ENCODE data around the gene MANSC4. TPM values are rescaled to one million over a fixed set of nuclear protein-coding genes. Genes with fewer than 3 reads are reported as not detected.
"Not testable (repeated sequence)": the region's sequence is repeated elsewhere in the genome, so short reads cannot be mapped to it uniquely, and the experiment has no call there.

The MANSC4 gene
- polyA plus RNA-seq, 12 donors: 0.17 to 0.39 (median 0.20) TPM; not detected in 7

DNA sequence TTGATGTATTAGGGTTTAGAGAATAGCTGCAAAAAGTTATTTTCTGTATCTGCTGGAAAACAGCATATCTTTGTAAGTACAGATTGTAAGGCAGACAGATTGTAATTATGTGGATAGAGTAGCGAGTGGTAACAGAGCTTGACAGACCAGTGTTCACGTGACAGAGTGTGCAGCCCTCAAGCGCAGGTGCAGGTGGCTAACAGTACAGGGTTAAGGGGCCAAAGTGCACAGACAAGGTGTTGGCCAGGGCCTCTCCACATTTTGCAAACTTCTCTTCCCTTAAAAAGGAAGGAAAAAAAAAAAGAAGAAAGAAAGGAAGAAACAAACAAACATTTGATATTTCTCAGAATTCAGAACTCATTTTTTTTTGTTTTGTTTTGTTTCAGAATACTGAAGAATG lies 25.2 kb downstream of the MANSC4 start:
- DNase-seq: no peak

DNA sequence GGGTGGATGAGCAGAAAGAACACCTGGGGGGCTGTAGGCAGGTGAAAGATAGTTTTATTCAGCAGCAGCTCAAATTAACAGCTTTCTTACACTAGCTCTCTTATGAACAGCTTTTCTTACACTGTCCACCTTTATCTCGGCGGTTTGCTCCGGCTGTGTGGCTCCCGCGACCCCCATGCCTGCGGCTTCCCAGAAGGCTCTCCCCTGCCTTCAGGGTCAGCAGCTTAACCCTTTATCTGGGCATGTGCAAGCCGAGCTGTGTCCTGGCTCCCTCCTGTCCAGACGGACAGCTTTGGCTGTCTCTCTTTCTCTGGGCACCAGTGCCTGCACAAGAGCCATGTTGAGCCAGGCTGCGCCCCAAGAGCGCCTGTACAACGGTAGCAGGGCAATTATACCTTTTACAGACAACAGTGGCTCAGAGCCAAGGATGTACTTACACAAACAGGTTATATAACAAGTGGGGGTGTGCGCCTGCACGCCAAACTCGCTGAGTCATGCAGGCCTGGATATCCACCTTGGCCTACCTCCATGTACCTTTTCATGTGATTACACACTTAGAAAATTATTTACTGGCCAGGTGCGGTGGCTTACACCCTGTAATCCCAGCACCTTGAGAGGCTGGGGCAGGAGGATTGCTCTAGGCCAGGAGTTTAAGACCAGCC lies 28.5 kb downstream of the MANSC4 start:
- DNase-seq: no peak

DNA sequence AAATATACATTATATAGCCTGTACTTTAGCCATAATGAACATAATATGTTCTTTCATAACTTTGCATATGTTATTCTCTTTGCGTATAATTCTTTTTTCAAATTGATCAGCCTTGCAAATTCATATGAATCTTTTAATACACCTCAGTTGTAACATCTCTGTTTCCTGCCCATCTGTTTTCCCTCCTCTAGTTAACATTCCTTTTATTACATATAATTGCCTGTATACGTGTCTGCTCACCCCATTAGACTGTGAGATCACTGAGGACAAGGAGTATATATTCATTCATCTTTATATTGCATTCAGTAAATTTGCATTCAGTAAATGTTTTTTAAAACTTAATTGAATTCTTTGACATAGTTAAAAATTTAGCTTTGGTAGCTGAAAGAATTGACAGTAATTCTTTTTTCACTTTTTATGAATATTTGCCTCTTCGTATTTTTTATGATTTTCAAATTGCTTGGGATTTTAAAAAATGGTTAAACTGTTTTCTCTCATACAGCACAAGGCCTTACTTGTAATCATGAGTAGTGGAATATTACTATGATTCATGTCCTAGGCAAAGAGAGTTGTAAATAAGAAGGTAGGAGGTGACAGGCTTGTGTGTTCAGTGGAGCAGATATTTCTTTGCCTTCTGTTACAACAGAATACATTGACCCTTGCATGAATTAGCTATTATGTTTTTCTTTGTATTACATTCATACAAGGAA lies 32.8 kb downstream of the MANSC4 start:
- DNase-seq: no peak

DNA sequence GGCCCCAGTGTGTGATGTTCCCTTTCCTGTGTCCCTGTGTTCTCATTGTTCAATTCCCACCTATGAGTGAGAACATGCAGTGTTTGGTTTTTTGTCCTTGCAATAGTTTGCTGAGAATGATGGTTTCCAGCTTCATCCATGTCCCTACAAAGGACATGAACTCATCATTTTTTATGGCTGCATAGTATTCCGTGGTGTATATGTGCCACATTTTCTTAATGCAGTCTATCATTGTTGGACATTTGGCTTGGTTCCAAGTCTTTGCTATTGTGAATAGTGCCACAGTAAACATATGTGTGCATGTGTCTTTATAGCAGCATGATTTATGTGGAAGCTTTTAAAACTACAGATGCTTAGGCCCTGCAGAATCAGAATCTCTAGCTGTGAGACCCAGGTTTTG lies 34.3 kb downstream of the MANSC4 start:
- DNase-seq: not testable (repeated sequence)

DNA sequence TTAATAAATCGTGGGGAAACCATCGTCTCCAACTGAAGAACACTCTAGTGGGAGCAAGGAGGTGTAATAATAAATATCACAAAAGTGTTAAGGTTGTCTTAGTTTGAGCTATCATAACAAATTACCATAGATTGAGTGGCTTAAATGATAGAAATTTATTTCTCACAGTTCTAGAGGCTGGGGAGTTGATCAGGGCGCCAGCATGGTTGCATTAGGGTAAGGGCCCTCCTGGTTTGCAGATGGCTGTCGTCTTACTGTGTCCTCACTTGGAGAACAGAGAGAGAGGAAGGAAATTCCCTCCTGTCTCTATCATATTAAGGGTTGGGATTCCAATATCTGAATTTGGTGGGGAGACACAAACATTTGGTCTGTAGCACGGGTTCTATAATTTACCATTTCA lies 36.4 kb downstream of the MANSC4 start:
- DNase-seq: no peak

DNA sequence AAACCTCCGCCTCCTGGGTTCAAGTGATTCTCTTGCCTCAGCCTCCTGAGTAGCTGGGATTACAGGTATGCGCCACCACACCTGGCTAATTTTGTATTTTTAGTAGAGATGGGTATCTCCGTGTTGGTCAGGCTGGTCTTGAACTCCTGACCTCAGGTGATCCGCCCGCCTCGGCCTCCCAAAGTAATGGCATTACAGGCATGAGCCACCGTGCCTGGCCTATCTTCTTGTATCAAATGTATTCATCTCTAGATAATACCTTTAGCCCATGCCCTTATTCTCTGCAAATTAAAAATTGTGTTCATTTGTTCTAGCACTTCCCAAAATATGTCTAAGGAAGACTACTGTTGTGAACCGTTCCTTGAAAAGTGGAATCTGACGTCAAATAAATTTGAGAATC lies 45.7 kb downstream of the MANSC4 start:
- DNase-seq: not testable (repeated sequence)

DNA sequence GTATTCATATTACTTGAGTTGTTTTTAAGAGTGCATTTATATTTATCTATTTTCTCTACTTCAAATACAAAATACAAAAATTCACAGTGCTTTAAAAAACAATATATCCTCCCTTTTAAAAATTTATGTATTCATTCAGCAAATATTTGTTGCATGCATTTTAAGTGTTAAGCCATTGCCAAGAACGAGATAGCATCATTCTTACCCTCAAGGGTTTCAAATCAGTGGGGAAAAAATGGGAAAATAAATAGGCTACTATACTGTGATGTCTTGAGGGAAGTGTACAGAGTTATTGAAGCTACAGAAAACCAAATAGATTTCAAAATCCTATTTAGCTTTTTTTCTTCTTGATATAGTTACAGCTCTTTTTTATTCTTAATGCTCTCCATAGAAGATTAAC lies 46.2 kb downstream of the MANSC4 start:
- no peak for DNase-seq

DNA sequence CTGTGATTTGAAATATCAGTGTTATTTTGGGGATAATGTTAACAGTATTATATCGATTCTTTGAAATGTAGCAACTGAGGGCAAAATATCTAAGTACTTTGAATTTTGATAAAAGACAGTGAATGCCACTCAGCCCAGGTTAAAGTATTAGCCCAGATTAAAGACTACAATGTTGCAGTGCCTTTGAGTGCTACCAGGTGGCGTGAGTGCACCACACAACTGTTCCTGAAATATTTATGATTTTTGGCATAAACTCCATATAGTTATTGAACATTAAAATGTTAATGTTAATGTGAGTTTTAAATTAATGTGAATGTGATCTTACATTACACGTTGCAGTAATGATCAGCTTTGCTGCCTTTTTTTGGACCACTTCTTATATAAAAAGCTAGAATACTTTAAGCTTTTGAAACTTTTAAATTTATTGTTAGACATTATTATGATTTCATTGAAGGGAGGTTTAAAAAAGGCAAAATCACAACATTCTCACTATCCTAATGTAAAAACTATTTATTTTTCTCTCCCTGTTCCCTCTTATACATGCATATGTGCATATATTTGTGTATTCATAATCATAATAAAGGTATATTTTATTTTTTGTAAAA lies 46.9 kb downstream of the MANSC4 start:
- DNase-seq: peak; percentile 31

DNA sequence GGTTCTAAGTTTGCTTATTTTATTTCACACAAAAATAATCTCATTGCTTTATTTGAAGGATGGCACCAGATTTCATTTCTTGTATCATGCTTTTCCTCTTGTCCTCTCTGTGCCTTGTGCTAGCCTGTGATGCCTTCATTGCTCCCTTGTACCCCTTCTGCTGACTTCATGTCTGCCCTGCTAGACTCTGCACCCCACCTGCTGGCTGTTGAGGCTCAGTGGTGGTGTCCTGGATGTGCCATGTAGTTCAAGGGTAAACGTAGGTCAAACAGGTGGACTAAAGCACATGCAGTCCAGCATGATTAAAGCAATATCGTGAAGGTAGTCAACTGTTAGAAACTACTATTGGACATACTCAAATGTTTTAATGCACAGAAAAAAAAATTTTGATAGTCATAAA lies 47.8 kb downstream of the MANSC4 start:
- no peak for DNase-seq

DNA sequence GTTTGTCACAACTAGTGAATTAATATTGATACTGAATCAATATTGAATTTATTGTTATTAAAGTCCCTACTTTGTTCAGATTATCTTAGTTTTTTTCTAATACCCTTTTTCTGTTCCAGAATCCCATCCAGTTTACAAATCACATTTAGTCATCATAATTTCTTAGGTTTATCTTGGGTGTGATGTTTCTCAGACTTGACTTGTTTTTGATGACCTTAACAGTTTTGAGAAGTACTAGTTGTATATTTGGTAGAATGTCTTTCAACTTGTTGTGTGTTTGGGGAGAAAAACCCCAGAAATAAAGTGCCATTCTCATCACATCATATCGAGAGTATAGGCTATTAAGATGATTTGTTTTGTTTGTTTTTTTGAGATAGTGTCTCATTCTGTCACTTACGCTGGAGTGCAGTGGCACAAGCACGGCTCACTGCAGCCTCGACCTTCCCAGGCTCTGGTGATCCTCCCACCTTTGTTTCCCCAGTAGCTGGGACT lies 49.9 kb downstream of the MANSC4 start:
- DNase-seq: no peak

DNA sequence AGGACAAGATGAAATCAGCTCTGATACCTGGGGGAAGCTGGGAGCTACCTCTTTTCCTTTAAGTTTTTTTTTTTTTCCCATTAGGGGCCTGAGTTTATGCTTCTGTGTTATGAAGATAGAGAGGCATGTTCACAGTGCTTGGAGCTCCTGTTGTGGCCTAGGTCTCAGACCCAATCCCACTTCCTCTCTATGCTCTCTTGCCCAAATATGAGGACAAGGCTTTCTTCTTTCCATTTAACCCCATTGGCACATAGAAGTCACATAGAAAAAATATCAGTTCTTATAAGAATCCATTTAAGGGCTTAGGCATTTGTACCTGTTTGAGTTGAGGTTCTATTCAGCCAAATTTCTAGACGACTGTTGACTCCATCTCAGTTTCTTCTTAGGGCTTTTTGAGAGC lies 56.8 kb downstream of the MANSC4 start:
- no peak for DNase-seq

Other genes starting within 250 kb of the MANSC4 start
- gene REP15, start 83.8 kb downstream of the MANSC4 start, polyA plus RNA-seq (ENCODE audit: insufficient read length in 12 of 12): 1 to 10 TPM in 10 of 12 donors, not detected in 2; 1.1 to 2.3 (median 1.7) TPM
- gene MRPS35, start 69.4 kb downstream of the MANSC4 start, polyA plus RNA-seq (ENCODE audit: insufficient read length in 12 of 12): 10 to 100 TPM in 11 of 12 donors, not detected in 1; 40.7 to 62.7 (median 54.7) TPM
- gene KLHL42, start within 50 bp of the MANSC4 start, polyA plus RNA-seq (ENCODE audit: insufficient read length in 12 of 12): 10 to 100 TPM in 11 of 12 donors, not detected in 1; 12.4 to 23.3 (median 15.6) TPM
- 1 to 10 TPM in 9 of 12 donors, under 1 TPM in 1, not detected in 2; 0.89 to 8.1 (median 2.0) TPM for gene PTHLH, start 192.5 kb upstream of the MANSC4 start, polyA plus RNA-seq (ENCODE audit: insufficient read length in 12 of 12)